CD4-positive, alpha-beta T cell treated with Interleukin-4 for 1 hour (primary cell): ENCODE measurements around the gene UCHL3.

ENCODE experiments used
- DNase-seq, 2 donors: peaks; one replicate each; pipeline ENCODE4 v3.0.0-alpha.2; 2020 to 2022

The UCHL3 gene

GRCh38 chr13:75550159-75550567 lies 572 bp downstream of the UCHL3 start:
- peak in 1 of 2 donors; percentile 2 for DNase-seq

GRCh38 chr13:75554464-75554863 lies 4.9 kb downstream of the UCHL3 start:
- DNase-seq: no peak

GRCh38 chr13:75554981-75555380 lies 5.4 kb downstream of the UCHL3 start:
- no peak for DNase-seq

- no peak for DNase-seq
These were observed 6.2 kb downstream of the UCHL3 start for GRCh38 chr13:75555836-75556235.

GRCh38 chr13:75556961-75557360 lies 7.4 kb downstream of the UCHL3 start:
- no peak for DNase-seq

- DNase-seq: no peak
These were observed 8.7 kb downstream of the UCHL3 start for GRCh38 chr13:75558145-75558840.

GRCh38 chr13:75566658-75567057 lies 17.1 kb downstream of the UCHL3 start:
- no peak for DNase-seq

- DNase-seq: no peak
These were observed 20.0 kb downstream of the UCHL3 start for GRCh38 chr13:75569576-75569975.

GRCh38 chr13:75579529-75579928 lies 29.9 kb downstream of the UCHL3 start:
- no peak for DNase-seq

- DNase-seq: no peak
These were observed 32.5 kb downstream of the UCHL3 start for GRCh38 chr13:75581874-75582640.

- no peak for DNase-seq
These were observed 33.5 kb downstream of the UCHL3 start for GRCh38 chr13:75583091-75583490.

- DNase-seq: no peak
These were observed 35.6 kb downstream of the UCHL3 start for GRCh38 chr13:75585153-75585552.

GRCh38 chr13:75587679-75588078 lies 38.1 kb downstream of the UCHL3 start:
- no peak for DNase-seq

GRCh38 chr13:75596657-75597182 lies 47.1 kb downstream of the UCHL3 start:
- DNase-seq: no peak

- no peak for DNase-seq
These were observed 50.8 kb downstream of the UCHL3 start for GRCh38 chr13:75600371-75600770.

- no peak for DNase-seq
These were observed 53.4 kb downstream of the UCHL3 start for GRCh38 chr13:75603038-75603437.

- no peak for DNase-seq
These were observed 57.9 kb downstream of the UCHL3 start for GRCh38 chr13:75607447-75607846.

GRCh38 chr13:75610466-75610865 lies 60.9 kb downstream of the UCHL3 start:
- no peak for DNase-seq

GRCh38 chr13:75612354-75612753 lies 62.8 kb downstream of the UCHL3 start:
- DNase-seq: no peak

GRCh38 chr13:75617230-75617629 lies 67.6 kb downstream of the UCHL3 start:
- no peak for DNase-seq

- no peak for DNase-seq
These were observed 68.7 kb downstream of the UCHL3 start for GRCh38 chr13:75618308-75618707.

- no peak for DNase-seq
These were observed 70.4 kb downstream of the UCHL3 start for GRCh38 chr13:75620020-75620419.

GRCh38 chr13:75621147-75621546 lies 71.6 kb downstream of the UCHL3 start:
- no peak for DNase-seq

- DNase-seq: no peak
These were observed 79.2 kb downstream of the UCHL3 start for GRCh38 chr13:75628801-75629200.
